ENCODE results near the gene RAD51B.

The RAD51B gene

GRCh38 chr14:67833403-67833802, 13.8 kb downstream of the RAD51B start:
- Histone ChIP-seq H3K36me3 (ENCODE audit: low read depth) (peaks cover 54% of the 10 kb centered on the region), H3K27me3 (ENCODE audit: insufficient read depth, poor library complexity, severe bottlenecking) (no peaks in the 10 kb centered on the region), H3K4me1 (ENCODE audit: insufficient read depth, poor library complexity, severe bottlenecking) (peaks cover 5% of the 10 kb centered on the region), H3K4me3 (ENCODE audit: severe bottlenecking) (no peak overlapping the region), H3K27ac (ENCODE audit: poor library complexity, severe bottlenecking) (no peak overlapping the region), H3K9me3 (ENCODE audit: severe bottlenecking) (no peaks in the 10 kb centered on the region)
- no peak for DNase-seq (ENCODE audit: low spot score)
- no peak for TF ChIP-seq CTCF (IDR thresholded peaks at IDR 0.05; ENCODE audit: poor library complexity, severe bottlenecking)
- peak; percentile 98 for ATAC-seq (ENCODE audit: low read depth)

GRCh38 chr14:67835596-67835995, 16.0 kb downstream of the RAD51B start:
- no peaks in the 10 kb centered on the region for H3K9me3 ChIP-seq (ENCODE audit: severe bottlenecking)
- H3K4me3 ChIP-seq (ENCODE audit: severe bottlenecking), result no peak overlapping the region
- no peak for TF ChIP-seq CTCF (IDR thresholded peaks at IDR 0.05; ENCODE audit: poor library complexity, severe bottlenecking)
- peaks cover 63% of the 10 kb centered on the region for H3K36me3 ChIP-seq (ENCODE audit: low read depth)
- no peak overlapping the region for H3K27ac ChIP-seq (ENCODE audit: poor library complexity, severe bottlenecking)
- no peak for ATAC-seq (ENCODE audit: low read depth)
- H3K4me1 ChIP-seq (ENCODE audit: insufficient read depth, poor library complexity, severe bottlenecking), result peaks cover 5% of the 10 kb centered on the region
- no peaks in the 10 kb centered on the region for H3K27me3 ChIP-seq (ENCODE audit: insufficient read depth, poor library complexity, severe bottlenecking)
- no peak for DNase-seq (ENCODE audit: low spot score)

- DNase-seq (ENCODE audit: low spot score), result no peak
- Histone ChIP-seq H3K36me3 (ENCODE audit: low read depth) (peaks cover 61% of the 10 kb centered on the region), H3K27me3 (ENCODE audit: insufficient read depth, poor library complexity, severe bottlenecking) (no peaks in the 10 kb centered on the region), H3K4me1 (ENCODE audit: insufficient read depth, poor library complexity, severe bottlenecking) (peaks cover 5% of the 10 kb centered on the region), H3K9me3 (ENCODE audit: severe bottlenecking) (no peaks in the 10 kb centered on the region), H3K4me3 (ENCODE audit: severe bottlenecking) (no peak overlapping the region), H3K27ac (ENCODE audit: poor library complexity, severe bottlenecking) (no peak overlapping the region)
- ATAC-seq (ENCODE audit: low read depth), result no peak
- TF ChIP-seq CTCF (IDR thresholded peaks at IDR 0.05; ENCODE audit: poor library complexity, severe bottlenecking), result peak; percentile 95
Observed at GRCh38 chr14:67837011-67837624, 17.5 kb downstream of the RAD51B start.

DNA sequence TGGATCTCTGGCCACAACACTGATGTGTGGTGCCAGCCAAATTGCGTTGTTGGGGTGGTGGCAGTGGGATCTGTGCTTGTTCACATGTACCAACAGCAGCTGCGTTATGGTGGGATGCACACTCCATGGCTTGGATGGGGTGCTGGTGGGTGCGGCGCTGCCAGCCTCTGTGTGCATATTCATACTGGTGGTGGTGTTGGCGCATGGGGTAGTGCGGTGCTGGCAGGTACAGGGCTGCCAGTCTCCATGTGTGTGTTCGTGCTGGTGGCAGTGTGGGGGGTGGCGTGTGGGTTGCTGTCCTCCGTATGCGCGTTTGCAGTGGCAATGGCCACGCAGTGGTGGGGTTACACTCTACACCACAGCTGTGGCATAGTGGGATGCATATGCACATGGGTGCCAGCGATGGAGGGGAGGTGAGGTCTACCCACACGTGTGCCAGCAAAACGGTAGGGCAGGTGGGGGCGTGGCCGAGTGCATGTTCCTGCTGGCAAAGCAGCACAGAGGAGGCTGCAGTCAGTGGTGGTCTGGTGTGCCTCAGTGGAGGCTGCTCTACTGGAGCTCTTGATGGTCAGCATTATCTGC, 26.5 kb downstream of the RAD51B start:
- no peak for TF ChIP-seq CTCF (IDR thresholded peaks at IDR 0.05; ENCODE audit: poor library complexity, severe bottlenecking)
- no peaks in the 10 kb centered on the region for H3K9me3 ChIP-seq (ENCODE audit: severe bottlenecking)
- H3K27me3 ChIP-seq (ENCODE audit: insufficient read depth, poor library complexity, severe bottlenecking), result no peaks in the 10 kb centered on the region
- no peaks in the 10 kb centered on the region for H3K4me1 ChIP-seq (ENCODE audit: insufficient read depth, poor library complexity, severe bottlenecking)
- no peak for ATAC-seq (ENCODE audit: low read depth)
- DNase-seq (ENCODE audit: low spot score), result no peak
- no peak overlapping the region for H3K4me3 ChIP-seq (ENCODE audit: severe bottlenecking)
- H3K36me3 ChIP-seq (ENCODE audit: low read depth), result no peaks in the 10 kb centered on the region
- H3K27ac ChIP-seq (ENCODE audit: poor library complexity, severe bottlenecking), result no peak overlapping the region

Data from RWPE2 (cell line).